GM21390 (cell line): Measurements from ENCODE around the gene FDX1.
A peak's percentile ranks its signal among the peaks of the same experiment; 100 is the strongest.

Experiments
- ATAC-seq: cut with Tn5 transposase; IDR thresholded peaks from one replicate; pipeline ENCODE4 v1.9.1; 2021; ENCODE audit not compliant: unreplicated experiment

FDX1 gene

DNA sequence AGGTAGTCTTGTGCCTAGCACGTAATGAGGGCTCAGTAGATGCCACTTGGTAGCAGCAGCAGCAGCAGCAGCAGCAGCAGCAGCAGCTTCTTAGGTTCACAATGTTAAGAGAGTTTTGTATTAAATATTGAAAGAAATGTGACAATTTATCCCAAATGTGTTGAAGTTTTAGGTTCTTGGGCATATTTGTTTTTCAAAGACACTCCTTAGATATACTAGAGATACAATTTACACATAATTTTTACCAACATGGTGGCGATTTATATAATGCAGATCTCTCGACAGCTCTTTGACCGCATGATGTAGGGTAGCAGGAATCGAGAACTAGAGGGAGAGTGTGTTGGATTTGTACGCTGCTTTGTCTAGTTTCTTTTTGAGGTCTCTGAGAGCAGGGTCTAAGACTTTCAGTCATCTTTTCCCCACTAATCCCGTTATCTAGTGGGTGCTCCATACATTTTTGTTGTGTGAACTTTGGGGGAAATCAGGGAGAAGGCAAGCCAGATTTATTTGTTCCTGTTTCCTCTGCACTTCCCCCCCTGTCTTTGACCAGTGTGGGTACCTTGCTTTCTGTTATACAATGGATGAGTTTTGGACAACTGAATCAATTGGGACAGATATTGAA lies 1.4 kb downstream of the FDX1 start:
- peak; percentile 29 for ATAC-seq

DNA sequence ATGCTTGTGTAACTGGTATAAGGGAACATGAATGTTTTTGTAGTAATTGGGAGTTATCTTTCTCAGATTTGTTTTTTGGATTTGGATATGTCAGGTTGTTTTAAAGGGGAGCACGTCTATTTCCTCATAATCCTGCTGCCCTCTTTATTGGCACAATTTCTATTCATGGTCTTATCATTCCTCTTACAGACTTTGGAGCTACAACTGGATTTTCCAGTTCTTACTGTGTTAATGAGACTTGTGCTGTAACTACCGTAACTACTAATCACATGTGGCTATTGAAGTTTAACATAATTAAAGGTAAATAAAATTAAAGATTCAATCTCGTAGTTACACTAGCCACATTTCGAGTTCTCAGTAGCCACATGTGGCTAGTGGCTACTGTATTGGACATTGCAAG lies 1.9 kb downstream of the FDX1 start:
- ATAC-seq: no peak

DNA sequence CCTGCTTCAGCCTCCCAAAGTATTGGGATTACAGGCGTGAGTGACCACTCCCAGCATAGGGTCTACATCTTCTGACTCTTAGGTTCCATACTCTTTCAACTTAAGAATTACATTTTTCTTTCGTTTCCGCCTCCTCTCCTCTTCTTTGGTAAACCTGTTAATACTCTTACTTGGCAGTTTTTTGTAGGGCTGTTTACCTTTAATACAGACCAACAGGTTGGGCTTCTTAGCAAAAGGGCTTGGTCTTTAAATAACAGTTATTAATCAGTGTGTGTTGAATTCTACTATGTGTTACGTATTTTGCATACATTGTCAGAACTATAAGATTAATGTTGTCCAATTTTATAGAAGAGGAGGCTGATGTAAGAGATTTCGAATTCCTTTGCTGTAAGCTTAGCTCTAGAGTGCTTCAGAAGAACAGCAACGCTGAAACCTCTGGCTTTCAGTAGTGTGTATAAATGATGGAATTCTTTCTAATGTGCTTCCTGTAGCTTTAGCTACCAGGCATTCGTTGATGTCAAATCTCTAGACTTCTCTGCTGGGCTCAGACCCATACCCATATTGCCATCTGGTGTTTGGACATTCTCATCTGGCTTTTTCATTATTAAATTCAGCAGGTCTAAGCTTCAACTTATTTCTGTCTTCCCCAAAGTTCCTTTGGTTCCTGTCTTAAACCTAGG lies 3.1 kb downstream of the FDX1 start:
- no peak for ATAC-seq

DNA sequence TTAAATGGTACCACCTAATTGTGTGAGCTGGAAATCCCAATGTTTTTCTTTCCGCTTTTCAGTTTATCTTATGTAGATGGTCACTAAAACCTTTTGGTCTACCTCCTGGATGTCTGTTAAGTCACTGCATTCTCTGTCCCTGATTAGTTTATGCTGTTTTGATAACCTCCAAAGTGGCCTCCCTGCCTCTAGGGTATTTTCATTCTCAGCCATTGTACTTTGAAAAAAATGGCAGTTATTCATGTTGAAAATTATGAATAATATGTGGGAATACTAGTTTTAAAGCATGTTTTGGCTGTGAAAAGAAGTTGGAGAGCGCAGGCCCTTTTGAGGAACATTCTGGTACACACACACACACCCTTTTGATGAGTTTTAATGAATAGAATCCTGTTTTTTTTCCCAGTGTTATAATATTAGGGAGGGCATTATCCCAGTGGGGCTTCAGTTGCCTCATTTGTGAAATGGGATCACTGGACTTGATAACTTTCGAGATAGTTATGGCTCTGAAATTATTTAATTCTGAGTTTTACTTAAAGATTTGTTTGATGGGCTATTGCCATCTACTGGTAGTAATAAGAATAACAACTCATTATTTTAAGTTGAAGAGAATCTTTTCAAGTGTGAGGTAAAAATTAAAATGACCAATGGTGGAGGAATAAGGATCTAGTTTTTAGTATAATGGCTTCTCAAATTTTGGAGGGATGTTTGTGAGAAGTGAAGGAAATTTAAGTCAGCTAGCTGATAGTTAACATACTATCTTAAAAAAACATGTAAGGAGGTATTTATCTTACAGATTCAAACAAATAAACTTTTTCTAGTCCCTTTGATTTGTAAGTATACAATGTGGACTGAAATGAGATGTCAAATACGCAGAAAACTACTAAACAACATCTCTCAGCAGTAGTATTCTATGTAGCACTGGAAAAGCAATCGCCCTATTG lies 3.9 kb downstream of the FDX1 start:
- ATAC-seq: no peak

DNA sequence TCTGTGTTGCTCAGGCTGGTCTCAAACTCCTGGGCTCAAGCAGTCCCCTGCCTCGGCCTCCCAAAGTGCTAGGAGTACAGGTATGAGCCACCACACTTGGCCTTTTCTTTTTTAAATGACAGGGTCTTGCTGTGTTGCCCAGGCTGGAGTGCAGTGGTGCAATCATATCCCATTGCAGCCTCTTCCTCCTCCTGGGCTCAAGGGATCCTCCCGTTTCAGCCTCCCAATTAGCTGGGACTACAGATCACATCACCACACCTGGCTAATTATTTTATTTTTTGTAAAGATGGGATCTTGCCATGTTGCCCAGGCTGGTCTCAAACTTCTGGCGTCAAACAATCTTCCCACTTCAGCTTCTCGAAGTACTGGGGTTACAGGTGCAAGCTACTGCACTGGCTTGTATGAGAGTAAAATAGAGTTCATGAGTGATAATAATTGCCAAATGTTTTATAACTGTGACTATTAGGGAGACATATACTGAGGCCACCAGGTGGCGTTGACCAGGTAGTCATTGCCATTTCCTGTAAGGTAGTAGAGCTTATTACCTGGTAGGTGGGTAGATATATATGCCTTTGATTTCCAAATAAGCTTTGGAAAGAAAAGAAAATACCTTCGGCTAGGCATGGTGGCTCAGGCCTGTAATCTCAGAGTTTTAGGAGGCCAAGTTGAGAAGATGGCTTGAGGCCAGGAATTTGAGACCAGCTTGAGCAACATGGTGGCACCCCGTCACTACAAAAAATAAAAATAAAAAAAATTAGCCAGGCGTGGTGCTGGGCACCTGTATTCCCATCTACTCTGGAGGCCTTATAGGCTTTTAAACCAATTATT lies 5.4 kb downstream of the FDX1 start:
- peak; percentile 14 for ATAC-seq

DNA sequence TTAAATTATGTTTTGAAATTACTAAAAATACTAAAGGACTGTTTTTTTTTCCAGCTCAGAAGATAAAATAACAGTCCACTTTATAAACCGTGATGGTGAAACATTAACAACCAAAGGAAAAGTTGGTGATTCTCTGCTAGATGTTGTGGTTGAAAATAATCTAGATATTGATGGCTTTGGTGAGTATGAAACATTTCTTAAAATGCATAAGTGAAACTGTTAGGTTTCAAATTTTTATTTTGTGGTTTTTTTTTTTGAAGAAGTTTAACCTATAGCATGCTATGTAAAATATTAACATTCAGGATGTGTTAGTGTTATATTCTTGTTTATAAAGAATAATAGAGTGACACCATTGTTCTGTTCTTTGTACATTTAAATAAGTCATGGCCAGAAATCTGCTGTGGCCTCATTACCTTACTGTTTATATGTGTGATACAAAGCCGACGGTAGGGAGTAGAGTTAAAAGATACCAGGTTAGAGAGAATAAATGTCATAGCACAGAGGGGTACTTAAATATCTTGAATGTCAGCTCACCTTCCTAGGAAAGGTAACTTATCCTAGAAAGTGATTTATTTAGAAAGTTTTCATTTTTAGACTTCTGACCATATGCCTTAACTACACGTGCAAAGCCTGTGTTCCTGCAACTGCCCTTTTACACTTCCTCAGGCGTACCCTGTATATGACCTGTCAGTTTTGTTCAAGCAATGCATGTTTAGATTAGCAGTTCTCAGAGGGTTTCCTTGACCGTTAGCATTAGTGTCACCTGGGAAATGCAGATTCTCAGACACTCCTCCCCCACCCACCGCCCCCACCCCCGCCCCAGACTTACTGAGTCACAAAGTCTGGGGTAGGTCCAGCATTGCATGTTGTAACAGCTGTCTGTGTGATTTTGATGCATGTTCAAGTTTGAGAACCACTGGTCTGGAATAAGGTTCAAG lies 6.3 kb downstream of the FDX1 start:
- peak; percentile 53 for ATAC-seq

DNA sequence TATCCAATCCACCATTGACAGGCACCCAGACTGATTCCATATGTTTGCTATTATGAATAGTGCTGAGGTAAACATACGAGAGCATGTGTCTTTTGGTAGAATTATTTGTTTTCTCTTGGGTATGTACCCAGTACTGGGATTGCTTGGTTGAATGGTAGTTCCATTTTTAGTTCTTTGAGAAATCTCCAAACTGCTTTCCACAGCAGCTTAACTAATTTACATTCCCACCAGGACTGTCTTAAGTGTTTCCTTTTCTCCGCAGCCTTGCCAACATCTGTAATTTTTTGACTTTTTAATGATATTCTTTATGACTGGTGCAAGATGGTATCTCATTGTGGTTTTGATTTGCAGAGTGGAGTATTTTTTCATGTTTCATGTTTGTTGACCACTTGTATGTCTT lies 8.3 kb downstream of the FDX1 start:
- ATAC-seq: no peak

DNA sequence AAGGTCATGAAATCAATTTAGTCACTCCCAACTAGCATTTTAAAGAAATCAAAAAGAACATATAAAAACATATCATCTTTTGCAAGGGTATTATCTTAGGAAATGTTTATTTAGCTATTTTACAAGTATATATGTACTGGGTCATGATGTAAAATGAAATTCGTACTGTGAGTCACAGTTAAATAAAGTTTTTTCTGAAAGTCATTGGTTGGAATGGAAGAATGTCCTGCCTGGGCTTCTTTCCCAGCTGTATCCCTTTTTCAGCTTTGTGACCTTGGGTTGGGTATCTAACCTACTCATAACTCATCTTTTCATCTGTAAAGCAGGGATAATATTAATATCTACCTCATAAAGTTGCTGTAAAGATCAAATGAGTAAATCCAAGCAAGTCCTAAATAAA lies 15.7 kb downstream of the FDX1 start:
- no peak for ATAC-seq

DNA sequence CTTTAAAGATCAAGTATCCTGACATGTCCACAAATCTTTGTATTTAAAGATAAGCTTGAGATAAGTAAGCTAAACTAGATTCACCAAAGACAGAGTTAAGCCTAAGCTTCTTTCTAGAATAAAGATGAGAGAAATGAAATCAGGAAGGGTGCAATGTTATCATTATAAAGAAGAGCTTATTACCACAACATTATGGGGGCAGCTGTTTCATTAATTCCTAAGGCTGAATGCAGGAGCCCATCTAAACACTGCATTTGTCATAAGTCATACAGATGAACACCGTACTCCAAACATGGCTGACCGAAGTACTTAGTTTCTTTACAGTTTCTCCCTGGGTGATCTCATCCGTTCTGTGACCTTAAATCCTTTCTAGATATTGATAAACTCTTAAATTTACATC lies 16.3 kb downstream of the FDX1 start:
- ATAC-seq: no peak

DNA sequence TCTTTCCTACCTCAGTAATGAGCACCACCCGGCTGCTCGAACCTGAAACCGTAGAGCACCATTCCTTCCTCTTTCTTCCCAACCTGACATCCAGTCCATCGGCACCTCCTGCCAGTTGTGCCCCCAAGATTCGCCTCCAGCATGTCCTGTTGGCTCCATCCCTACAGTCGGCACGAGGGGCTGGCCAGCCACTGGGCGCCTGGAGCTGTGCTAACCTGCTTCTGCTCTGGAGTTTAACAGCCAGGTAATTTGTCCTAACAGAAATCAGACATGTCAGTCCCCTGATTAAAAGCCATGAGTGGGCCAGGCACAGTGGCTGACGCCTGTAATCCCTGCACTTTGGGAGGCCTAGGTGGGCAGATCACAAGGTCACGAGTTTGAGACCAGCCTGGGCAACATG lies 16.8 kb downstream of the FDX1 start:
- no peak for ATAC-seq

DNA sequence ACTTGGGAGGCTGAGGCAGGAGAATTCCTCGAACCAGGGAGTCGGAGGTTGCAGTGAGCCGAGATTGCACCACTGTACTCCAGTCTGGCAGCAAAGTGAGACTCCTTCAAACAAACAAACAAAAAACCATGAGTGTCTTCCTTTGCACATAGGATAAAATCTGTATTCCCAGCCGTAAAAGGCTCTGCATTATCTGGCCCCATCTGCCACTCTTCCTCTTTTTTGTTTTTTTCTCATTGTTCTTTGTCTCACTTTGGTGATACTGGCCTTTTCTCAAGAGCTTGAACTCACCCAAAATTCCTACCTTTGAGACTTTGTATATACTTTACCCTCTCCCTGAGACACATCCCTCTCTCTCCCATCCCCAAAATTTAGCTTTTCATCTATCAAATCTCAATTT lies 17.6 kb downstream of the FDX1 start:
- ATAC-seq: no peak

DNA sequence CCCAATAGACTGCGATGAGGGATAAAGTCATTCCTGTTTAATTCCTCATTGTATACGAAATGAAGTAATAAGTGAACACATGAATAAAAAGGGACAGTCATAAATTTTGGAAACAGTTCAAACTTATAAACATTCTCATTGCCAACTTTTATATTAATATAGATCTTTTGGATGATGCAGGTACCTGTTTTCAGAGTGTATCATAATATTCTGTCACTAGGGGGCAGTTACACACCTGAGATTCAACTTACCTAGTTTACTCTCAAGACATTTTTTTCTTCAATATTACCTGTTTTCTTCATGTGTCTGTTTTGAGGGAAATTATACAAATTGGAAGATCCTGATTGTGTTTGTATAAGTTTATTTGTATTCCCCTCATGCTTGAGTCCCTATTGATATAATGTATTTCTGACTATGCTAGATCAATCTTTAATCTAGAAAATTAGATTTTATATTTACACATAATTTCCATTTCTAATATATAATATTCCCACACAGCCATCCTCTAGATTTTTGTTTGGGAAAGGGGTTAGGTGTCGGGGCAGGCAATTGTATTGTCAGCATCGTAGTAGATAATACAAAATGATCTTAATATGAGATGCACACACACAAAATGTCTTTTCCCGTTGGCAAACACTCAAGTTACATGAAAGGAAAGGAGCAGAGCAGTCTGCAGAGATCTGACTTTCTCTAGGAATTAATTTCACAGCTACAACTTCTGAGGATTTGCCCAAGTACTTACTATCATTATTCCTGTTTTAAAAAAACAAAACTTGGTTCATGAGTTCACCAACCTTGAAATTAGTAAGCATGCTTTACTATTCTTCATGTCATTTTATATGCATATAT lies 18.4 kb downstream of the FDX1 start:
- no peak for ATAC-seq

DNA sequence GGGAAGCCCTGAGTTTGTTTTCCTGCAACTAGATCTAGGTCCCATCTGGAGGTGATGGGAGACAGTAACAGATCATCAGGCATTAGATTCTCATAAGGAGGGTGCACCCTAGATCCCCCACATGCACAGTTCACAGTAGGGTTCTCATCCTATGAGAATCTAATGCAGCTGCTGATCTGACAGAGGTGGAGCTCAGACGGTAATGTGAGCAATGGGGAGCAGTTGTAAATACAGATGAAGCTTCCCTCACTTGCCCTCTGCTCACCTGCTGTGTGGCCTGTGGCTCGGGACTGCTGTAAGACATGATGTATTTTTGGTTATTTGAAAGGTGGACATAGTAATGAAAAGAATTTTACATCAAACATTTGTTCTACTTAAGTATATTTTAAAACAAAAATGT lies 20.5 kb downstream of the FDX1 start:
- ATAC-seq: no peak

DNA sequence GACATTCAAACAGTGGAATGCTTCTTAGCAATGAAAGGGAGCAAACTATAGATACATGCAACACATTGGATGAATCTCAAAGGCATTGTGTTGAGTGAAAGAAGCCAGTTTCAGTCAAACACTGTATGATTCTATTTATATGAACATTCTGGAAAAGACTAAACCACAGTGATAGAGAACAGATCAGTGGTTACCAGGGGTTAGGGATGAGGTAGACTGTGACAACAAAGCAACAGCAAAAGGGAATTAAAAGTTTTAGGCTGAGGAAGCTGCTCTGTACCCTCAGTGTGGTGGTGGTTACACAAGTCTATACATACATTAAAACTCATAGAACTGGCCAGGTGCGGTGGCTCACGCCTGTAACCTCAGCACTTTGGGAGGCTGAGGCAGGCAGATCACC lies 23.0 kb downstream of the FDX1 start:
- no peak for ATAC-seq

DNA sequence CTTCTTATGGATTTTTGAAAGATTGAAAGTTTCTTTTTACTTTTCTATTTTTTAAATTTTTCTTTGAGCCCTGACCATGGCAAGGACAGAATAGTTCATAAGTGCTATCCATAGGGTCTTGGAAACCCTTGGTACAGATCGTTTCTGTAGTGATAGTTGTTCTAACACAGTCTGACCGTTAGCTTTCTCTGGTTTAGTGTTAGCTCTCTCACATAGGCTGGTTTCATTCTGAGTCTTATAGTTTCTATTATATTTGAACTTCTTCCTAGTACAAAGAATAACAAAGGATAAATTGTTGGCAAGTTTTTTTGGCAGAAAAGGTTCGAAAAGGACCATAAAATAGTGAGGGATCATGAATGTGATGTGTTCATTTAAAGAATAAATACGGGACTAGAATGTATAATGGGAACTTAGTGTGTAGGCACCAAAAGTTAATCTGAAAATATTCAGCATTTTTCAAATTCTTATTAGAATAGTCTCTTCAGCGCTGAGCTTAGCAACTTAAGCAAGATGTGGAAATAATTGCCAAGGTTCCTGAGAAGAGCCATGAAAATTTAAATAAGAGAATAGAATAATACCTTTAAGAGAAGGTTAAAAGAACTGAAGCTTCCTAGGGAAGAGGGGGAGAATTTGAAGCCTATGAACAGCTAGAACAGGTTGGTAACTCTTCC lies 24.1 kb downstream of the FDX1 start:
- peak; percentile 82 for ATAC-seq

DNA sequence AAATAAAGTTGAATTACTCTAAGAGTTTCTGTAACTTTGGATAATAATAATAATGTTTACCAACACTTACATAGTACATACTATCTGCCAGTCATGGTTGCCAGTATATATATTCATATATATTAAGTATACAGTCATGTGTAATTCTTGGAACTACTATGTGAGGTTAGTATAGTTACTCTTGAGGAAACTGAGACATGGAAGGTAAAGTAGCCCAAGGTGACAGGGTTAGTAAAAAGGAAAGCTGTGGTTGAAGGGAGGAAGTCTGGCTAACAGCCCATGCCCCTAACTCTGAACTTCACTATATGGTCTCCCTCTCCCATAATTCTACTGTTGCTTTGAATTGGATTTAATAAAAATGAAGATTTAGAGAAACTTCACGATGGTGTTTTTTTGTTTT lies 24.9 kb downstream of the FDX1 start:
- peak; percentile 47 for ATAC-seq

DNA sequence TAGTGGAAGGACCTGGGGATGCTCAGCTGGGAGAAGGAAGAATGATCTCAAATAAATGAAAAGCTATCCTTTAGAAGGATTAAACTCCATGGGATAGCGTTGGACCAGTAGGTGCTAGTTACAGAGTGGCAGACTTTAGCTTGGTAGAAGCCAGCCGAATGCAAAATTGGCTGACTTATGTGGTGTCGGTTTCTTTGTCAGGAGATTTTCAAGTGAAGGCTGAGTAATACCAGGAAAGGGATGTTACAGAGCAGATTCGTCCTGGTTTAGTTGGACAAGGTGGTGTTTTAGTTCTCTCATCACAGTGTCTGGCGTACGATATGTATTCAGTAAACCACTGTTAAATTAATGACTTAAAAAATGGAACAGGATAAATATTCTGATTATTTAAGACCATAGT lies 26.0 kb downstream of the FDX1 start:
- ATAC-seq: no peak

DNA sequence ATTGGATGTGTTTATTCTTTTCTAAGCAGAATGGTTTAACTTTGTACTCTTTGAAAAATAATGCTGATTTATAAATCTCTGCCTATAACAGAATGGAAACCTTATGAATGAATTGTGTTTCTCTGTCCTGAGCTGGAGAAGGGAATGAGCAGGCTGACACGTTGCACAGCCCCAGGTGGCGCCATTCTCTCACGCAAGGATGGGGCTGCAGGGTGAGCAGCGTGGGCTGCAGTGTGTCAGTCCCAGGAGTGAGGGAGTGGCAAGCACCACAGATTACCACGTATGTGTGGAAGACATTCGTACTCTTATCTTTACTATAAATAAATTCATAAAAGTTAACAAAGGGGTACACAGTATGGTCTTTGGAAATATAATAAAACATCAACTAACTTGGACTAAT lies 33.4 kb downstream of the FDX1 start:
- ATAC-seq: no peak

DNA sequence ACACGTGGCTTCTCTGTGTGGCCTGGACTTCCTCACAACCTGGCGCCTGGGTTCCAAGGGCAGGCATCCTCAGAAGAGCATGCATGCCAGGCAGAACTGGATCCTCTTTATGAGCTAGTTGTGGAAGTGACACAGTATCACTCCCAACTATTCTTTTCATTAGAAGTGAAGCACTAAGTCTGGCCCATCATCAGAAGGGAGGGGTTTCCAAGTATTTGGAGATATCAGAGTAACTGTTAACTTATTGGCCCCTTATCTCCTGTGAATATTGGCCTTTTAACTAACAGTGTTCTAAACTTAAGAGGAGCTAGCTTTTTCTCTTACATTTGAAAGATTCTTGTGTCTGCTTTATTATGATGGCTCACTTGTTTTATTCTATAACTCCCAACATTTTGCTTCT lies 35.5 kb downstream of the FDX1 start:
- ATAC-seq: no peak
